Measurements from ENCODE around the gene P2RY11. TPM values are rescaled to one million over a fixed set of nuclear protein-coding genes. Genes with fewer than 3 reads are reported as not detected.

P2RY11 gene
- total and polyA plus RNA-seq, 2 donors (not counting 1 experiment from before 2014, with no cell fraction given): 25.8 to 27.1 TPM

DNA sequence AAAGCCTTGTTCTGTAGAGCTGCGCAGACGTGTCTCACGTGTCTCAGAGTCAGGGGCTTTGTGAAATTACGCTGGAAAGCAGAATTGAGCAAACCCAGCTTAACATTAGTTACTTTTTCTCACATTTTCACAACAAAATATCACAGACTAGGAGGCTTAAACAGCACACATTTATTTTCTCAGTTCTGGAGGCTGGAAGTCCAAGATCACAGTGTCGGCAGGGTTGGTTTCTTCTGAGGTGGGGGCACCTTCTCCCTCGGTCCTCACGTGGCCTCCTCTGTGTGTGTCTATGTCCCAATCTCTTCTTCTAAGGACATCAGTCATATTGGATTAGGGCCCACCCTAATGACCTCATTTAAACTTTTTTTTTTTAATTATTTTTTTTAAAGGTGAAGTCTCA is 12.9 kb downstream of the P2RY11 start:
- Histone ChIP-seq H3K9me3 (ENCODE audit: control extremely low read depth in 1 of 3, control insufficient read depth in 2 of 3, insufficient read depth in 1 of 3, low read length in 2 of 3) (no peaks in the 10 kb centered on the region), H3K9ac (ENCODE audit: low read length) (no peak overlapping the region), H3K4me3 (ENCODE audit: control extremely low read depth in 1 of 5, extremely low read depth in 1 of 5, insufficient read depth in 1 of 5, low read depth in 2 of 5, low read length in 4 of 5) (no peak overlapping the region), H3K27ac (ENCODE audit: low read length in 2 of 2) (no peak overlapping the region), H3K4me1 (ENCODE audit: control insufficient read depth in 2 of 2, insufficient read depth in 2 of 2, low read length in 2 of 2) (peaks cover 6 to 22% of the 10 kb centered on the region in 2 donors), H3K4me2 (replicated peaks; ENCODE audit: low read depth, low read length, poor library complexity, severe bottlenecking) (no peak overlapping the region), H4K20me1 (ENCODE audit: control insufficient read depth, insufficient read depth, low read length, poor library complexity, severe bottlenecking) (peaks cover 2% of the 10 kb centered on the region), H3K79me2 (ENCODE audit: control insufficient read depth, insufficient read depth, low read length) (peaks cover 3% of the 10 kb centered on the region), H3K27me3 (replicated peaks in 1 of 4; ENCODE audit: control extremely low read depth in 1 of 4, control insufficient read depth in 3 of 4, insufficient read depth in 4 of 4, low read length in 3 of 4) (no peaks in the 10 kb centered on the region), H3K36me3 (replicated peaks in 1 of 2; ENCODE audit: control extremely low read depth in 1 of 2, control insufficient read depth in 1 of 2, extremely low read depth in 1 of 2, insufficient read depth in 2 of 2, low read length in 1 of 2) (no peaks in the 10 kb centered on the region), H2AFZ (ENCODE audit: insufficient read depth, low read depth, low read length, poor library complexity, severe bottlenecking) (no peak overlapping the region)
- DNase-seq (no peak), ATAC-seq (ENCODE audit: low read depth) (no peak)
- CTCF ChIA-PET: interaction anchor here (0.7 kb wide), 1 partner anchor 334 kb away, joined by 4 read pairs; no protein-coding TSS in a partner anchor
- TF ChIP-seq EZH2 (IDR thresholded peaks at IDR 0.05; ENCODE audit: borderline replicate concordance, insufficient read depth, low read depth, low read length, poor library complexity, severe bottlenecking): no peak
- TF ChIP-seq, protein P1, sequence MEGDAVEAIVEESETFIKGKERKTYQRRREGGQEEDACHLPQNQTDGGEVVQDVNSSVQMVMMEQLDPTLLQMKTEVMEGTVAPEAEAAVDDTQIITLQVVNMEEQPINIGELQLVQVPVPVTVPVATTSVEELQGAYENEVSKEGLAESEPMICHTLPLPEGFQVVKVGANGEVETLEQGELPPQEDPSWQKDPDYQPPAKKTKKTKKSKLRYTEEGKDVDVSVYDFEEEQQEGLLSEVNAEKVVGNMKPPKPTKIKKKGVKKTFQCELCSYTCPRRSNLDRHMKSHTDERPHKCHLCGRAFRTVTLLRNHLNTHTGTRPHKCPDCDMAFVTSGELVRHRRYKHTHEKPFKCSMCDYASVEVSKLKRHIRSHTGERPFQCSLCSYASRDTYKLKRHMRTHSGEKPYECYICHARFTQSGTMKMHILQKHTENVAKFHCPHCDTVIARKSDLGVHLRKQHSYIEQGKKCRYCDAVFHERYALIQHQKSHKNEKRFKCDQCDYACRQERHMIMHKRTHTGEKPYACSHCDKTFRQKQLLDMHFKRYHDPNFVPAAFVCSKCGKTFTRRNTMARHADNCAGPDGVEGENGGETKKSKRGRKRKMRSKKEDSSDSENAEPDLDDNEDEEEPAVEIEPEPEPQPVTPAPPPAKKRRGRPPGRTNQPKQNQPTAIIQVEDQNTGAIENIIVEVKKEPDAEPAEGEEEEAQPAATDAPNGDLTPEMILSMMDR (IDR thresholded peaks at IDR 0.05): no peak
- intact Hi-C loops (cut with micrococcal nuclease): loop anchor here (5.0 kb wide), 1 partner anchor 37 kb away; the partner anchor contains the start of gene SHFL
- H3K4me1 Mint-ChIP-seq: peaks cover 21% of the 10 kb centered on the region
- H3K27ac Mint-ChIP-seq: no peak overlapping the region
- POLR2A ChIA-PET: no interaction called here
- no peak overlapping the region for H3K4me3 Mint-ChIP-seq
- WGBS (ENCODE audit: insufficient coverage): 100% methylated on average over 6 of the region's 7 CpGs
- no peaks in the 10 kb centered on the region for H3K27me3 Mint-ChIP-seq
- no peaks in the 10 kb centered on the region for H3K9me3 Mint-ChIP-seq (ENCODE audit: insufficient read depth)

DNA sequence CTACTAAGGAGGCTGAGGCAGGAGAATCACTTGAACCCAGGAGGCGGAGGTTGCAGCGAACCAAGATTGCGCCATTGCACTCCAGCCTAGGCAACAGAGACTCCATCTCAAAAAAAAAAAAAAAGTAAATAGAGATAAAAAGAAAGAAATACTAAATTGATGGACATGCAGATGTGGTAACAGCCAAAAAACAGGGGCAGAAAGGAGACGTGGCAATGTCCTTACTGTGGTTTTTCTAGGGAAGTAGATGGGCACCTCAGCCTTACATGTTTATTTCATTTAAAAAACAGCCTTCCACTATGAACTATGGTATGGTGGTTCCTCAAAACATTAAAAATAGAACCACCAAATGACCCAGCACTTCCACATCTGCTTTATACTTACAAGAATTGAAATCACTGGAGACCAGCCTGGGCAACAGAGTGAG is 14.7 kb downstream of the P2RY11 start:
- peak; percentile 47 for ATAC-seq (ENCODE audit: low read depth)
- Histone ChIP-seq H3K79me2 (ENCODE audit: control insufficient read depth, insufficient read depth, low read length) (no peaks in the 10 kb centered on the region), H3K4me3 (ENCODE audit: control extremely low read depth in 1 of 5, extremely low read depth in 1 of 5, insufficient read depth in 1 of 5, low read depth in 2 of 5, low read length in 4 of 5) (no peak overlapping the region), H3K9ac (ENCODE audit: low read length) (no peak overlapping the region), H3K36me3 (replicated peaks in 1 of 2; ENCODE audit: control extremely low read depth in 1 of 2, control insufficient read depth in 1 of 2, extremely low read depth in 1 of 2, insufficient read depth in 2 of 2, low read length in 1 of 2) (no peaks in the 10 kb centered on the region), H3K9me3 (ENCODE audit: control extremely low read depth in 1 of 3, control insufficient read depth in 2 of 3, insufficient read depth in 1 of 3, low read length in 2 of 3) (no peaks in the 10 kb centered on the region), H3K27ac (ENCODE audit: low read length in 2 of 2) (no peak overlapping the region), H3K27me3 (replicated peaks in 1 of 4; ENCODE audit: control extremely low read depth in 1 of 4, control insufficient read depth in 3 of 4, insufficient read depth in 4 of 4, low read length in 3 of 4) (no peaks in the 10 kb centered on the region), H2AFZ (ENCODE audit: insufficient read depth, low read depth, low read length, poor library complexity, severe bottlenecking) (no peak overlapping the region), H3K4me2 (replicated peaks; ENCODE audit: low read depth, low read length, poor library complexity, severe bottlenecking) (peak overlapping the region; percentile 15), H3K4me1 (ENCODE audit: control insufficient read depth in 2 of 2, insufficient read depth in 2 of 2, low read length in 2 of 2) (peaks cover 6 to 19% of the 10 kb centered on the region in 2 donors), H4K20me1 (ENCODE audit: control insufficient read depth, insufficient read depth, low read length, poor library complexity, severe bottlenecking) (no peaks in the 10 kb centered on the region)
- Mint-ChIP-seq H3K4me3 (no peak overlapping the region), H3K9me3 (ENCODE audit: insufficient read depth) (no peaks in the 10 kb centered on the region), H3K27ac (no peak overlapping the region), H3K27me3 (no peaks in the 10 kb centered on the region), H3K4me1 (peaks cover 14% of the 10 kb centered on the region)
- CTCF ChIA-PET: interaction anchor here (0.6 kb wide), 1 partner anchor 17 kb away, joined by 4 read pairs; no protein-coding TSS in a partner anchor
- TF ChIP-seq EZH2 (IDR thresholded peaks at IDR 0.05; ENCODE audit: borderline replicate concordance, insufficient read depth, low read depth, low read length, poor library complexity, severe bottlenecking): no peak
- TF ChIP-seq, protein P1 (IDR thresholded peaks at IDR 0.05): no peak
- intact Hi-C loops (cut with micrococcal nuclease): no loop called here
- POLR2A ChIA-PET: no interaction called here
- WGBS (ENCODE audit: insufficient coverage): no CpG with 5 or more reads among the region's 4 CpGs
- peak; percentile 48 for DNase-seq

Data from B cell (primary cell).